Mesenchymal stem cell (in vitro differentiated cells and primary cell): ENCODE results near the gene FOXC1.

ENCODE experiments used
- DNase-seq: peaks from one replicate; pipeline ENCODE4 v3.0.0-alpha.2; 2013
- H2AFZ ChIP-seq: one replicate; pipeline ENCODE4 v1.6.1; 2013; ENCODE audit warnings: low read depth, mild to moderate bottlenecking, control low read depth, inconsistent platforms, low read length, moderate library complexity
- H2AK5ac ChIP-seq: 2 replicates; pipeline ENCODE4 v1.6.1; 2013; ENCODE audit warnings: low read length, moderate library complexity, mild to moderate bottlenecking, inconsistent platforms; ENCODE audit not compliant: severe bottlenecking
- H2BK120ac ChIP-seq: one replicate; pipeline ENCODE4 v1.6.1; 2013; ENCODE audit warnings: low read depth, mild to moderate bottlenecking, inconsistent platforms, low read length, moderate library complexity
- H2BK12ac ChIP-seq, 2 experiments: one replicate each; pipeline ENCODE4 v1.6.1; 2013; ENCODE audit warnings: inconsistent platforms in 2 of 2, low read length in 2 of 2, mild to moderate bottlenecking in 2 of 2, moderate library complexity in 2 of 2, control low read depth in 1 of 2
- H2BK15ac ChIP-seq: one replicate; pipeline ENCODE4 v1.6.1; 2013; ENCODE audit warnings: mild to moderate bottlenecking, low read depth, inconsistent platforms; ENCODE audit not compliant: poor library complexity, severe bottlenecking
- H2BK5ac ChIP-seq: 2 replicates; pipeline ENCODE4 v1.6.1; 2013; ENCODE audit warnings: low read depth, mild to moderate bottlenecking, low read length, control low read depth, inconsistent platforms; ENCODE audit not compliant: poor library complexity, severe bottlenecking
- H3K14ac ChIP-seq, 2 experiments: one replicate each; pipeline ENCODE4 v1.6.1; 2013; ENCODE audit warnings: inconsistent platforms in 2 of 2, low read length in 2 of 2, control low read depth in 1 of 2, mild to moderate bottlenecking in 1 of 2, moderate library complexity in 1 of 2
- H3K18ac ChIP-seq, 2 experiments: one replicate each; pipeline ENCODE4 v1.6.1; 2013; ENCODE audit warnings: inconsistent platforms in 2 of 2, low read length in 2 of 2, control low read depth in 1 of 2, low read depth in 1 of 2, mild to moderate bottlenecking in 1 of 2
- H3K23ac ChIP-seq, 2 experiments: one replicate each; pipeline ENCODE4 v1.6.1; 2013; ENCODE audit warnings: inconsistent platforms in 2 of 2, low read length in 2 of 2, mild to moderate bottlenecking in 2 of 2, moderate library complexity in 2 of 2, control low read depth in 1 of 2
- H3K27ac ChIP-seq: 2 replicates; pipeline ENCODE4 v1.5.1; 2013; ENCODE audit warnings: mild to moderate bottlenecking, moderate library complexity, low read length, control low read depth, inconsistent platforms; ENCODE audit not compliant: poor library complexity, severe bottlenecking
- H3K27me3 ChIP-seq, 2 experiments: 2 replicates each; pipeline versions ENCODE4 v1.6.1 to v1.7.0; 2013; ENCODE audit warnings: low read length in 2 of 2, mild to moderate bottlenecking in 2 of 2, moderate library complexity in 2 of 2, control low read depth in 1 of 2, inconsistent platforms in 1 of 2; ENCODE audit not compliant: control insufficient read depth in 1 of 2, insufficient read depth in 1 of 2
- H3K36me3 ChIP-seq, 2 experiments: 2 replicates each; pipeline versions ENCODE4 v1.6.1 to v1.7.0; 2013; ENCODE audit warnings: low read length in 2 of 2, control low read depth in 1 of 2, inconsistent platforms in 1 of 2, low read depth in 1 of 2, mild to moderate bottlenecking in 1 of 2; ENCODE audit not compliant: insufficient read depth in 2 of 2, control insufficient read depth in 1 of 2
- H3K4ac ChIP-seq, 2 experiments: one replicate each; pipeline ENCODE4 v1.6.1; 2013; ENCODE audit warnings: inconsistent platforms in 2 of 2, low read length in 2 of 2, mild to moderate bottlenecking in 2 of 2, moderate library complexity in 2 of 2, control low read depth in 1 of 2, low read depth in 1 of 2
- H3K4me1 ChIP-seq: 2 replicates; pipeline ENCODE4 v1.6.1; 2013; ENCODE audit warnings: low read depth, low read length, control low read depth; ENCODE audit not compliant: control insufficient read depth, insufficient read depth
- H3K4me2 ChIP-seq: 2 replicates; pipeline ENCODE4 v1.6.1; 2013; ENCODE audit warnings: low read length, mild to moderate bottlenecking, inconsistent platforms; ENCODE audit not compliant: poor library complexity, severe bottlenecking
- H3K4me3 ChIP-seq, 2 experiments: 2 replicates each; pipeline versions ENCODE4 v1.5.1 to v1.7.0; 2013; ENCODE audit warnings: low read length in 2 of 2, mild to moderate bottlenecking in 2 of 2, control low read depth in 1 of 2, low read depth in 1 of 2; ENCODE audit not compliant: insufficient read depth in 1 of 2
- H3K79me1 ChIP-seq: replicated peaks from 2 replicates; pipeline ENCODE4 v1.6.1; 2013; ENCODE audit warnings: mild to moderate bottlenecking, control low read depth, low read length, inconsistent platforms; ENCODE audit not compliant: poor library complexity, severe bottlenecking
- H3K9ac ChIP-seq: 2 replicates; pipeline ENCODE4 v1.7.0; 2013; ENCODE audit warnings: mild to moderate bottlenecking, low read length, moderate library complexity
- H3K9me3 ChIP-seq: 2 replicates; pipeline ENCODE4 v1.7.0; 2013; ENCODE audit warnings: mild to moderate bottlenecking, low read length; ENCODE audit not compliant: control insufficient read depth
- H4K8ac ChIP-seq: one replicate; pipeline ENCODE4 v1.6.1; 2013; ENCODE audit warnings: inconsistent platforms, mild to moderate bottlenecking, low read length, moderate library complexity
- H4K91ac ChIP-seq: one replicate; pipeline ENCODE4 v1.6.1; 2013; ENCODE audit warnings: mild to moderate bottlenecking, low read length, inconsistent platforms
- WGBS: methylation state at CpG from one replicate; pipeline ENCODE4 v1.1.7; 2013; ENCODE audit warnings: mixed read lengths; 5-methylcytosine and 5-hydroxymethylcytosine counted together

FOXC1 gene

DNA sequence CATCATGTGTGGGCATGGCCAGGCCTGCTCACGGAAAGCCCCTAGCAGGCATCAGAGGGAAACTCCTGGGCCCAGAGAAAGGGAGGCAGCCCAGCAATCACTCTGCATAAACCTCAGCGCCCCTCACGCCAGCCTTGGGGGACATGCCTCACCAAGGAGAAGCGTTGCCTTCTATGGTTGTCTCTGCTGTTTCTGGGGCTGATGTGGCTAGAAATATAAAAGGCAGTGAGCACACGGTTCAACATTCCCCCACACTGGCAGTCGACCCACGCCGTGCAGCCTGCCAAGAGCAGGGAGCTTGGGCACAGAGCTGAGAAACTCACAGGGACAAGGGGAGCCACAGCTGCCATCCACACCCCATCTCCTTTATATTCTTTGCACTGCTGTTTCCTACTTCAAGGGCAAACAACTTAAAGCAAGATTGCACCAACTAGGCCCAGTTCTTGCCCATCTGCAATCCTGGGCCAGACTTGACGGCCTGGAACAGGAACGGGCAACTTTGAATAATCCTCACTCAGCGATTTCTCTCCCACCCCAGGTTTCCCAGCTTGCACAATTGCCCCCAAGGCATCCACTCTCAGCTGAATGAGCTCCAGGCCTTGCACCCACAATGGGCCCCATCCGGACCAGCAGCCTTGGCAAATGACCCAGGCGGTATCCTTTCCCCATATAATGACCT is 35.5 kb upstream of the FOXC1 start:
- H2BK120ac ChIP-seq: no peak overlapping the region
- no peak overlapping the region for H3K4ac ChIP-seq
- no peak overlapping the region for H4K91ac ChIP-seq
- no peak for DNase-seq
- no peak overlapping the region for H3K4me3 ChIP-seq
- peaks cover 10% of the 10 kb centered on the region for H3K9me3 ChIP-seq
- H3K23ac ChIP-seq: no peak overlapping the region
- H3K18ac ChIP-seq: no peak overlapping the region
- 81% methylated on average over 13 of the region's 13 CpGs for WGBS
- no peak overlapping the region for H4K8ac ChIP-seq
- H2BK12ac ChIP-seq: no peak overlapping the region
- H2BK5ac ChIP-seq: no peak overlapping the region
- H3K27ac ChIP-seq: no peak overlapping the region
- no peak overlapping the region for H3K4me2 ChIP-seq
- H3K9ac ChIP-seq: no peak overlapping the region
- no peak overlapping the region for H3K14ac ChIP-seq
- peaks cover 10 to 15% of the 10 kb centered on the region in 2 experiments for H3K27me3 ChIP-seq
- no peak overlapping the region for H2BK15ac ChIP-seq
- no peaks in the 10 kb centered on the region for H3K36me3 ChIP-seq
- H3K4me1 ChIP-seq: peaks cover 9% of the 10 kb centered on the region
- H3K79me1 ChIP-seq: no peaks in the 10 kb centered on the region
- no peak overlapping the region for H2AFZ ChIP-seq
- no peak overlapping the region for H2AK5ac ChIP-seq

DNA sequence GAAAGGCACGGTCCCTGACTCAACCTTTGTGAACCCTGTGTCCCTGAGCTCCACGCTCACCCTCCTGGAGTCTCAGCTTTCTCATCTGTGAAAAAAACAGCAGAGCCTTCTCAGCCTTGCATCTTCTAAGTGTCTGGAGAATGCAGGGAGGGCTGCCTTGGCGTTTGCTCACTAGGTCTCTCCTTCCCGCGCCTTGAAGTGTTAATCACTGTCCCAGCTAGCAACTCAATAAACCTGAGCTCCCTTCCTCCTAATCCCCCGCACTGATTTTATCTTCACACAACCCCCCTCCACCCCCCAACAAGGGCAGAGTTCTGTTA is 34.9 kb upstream of the FOXC1 start:
- whole genome bisulfite sequencing: 20% methylated on average over 6 of the region's 6 CpGs
- Histone ChIP-seq H3K4me3 (no peak overlapping the region), H2BK15ac (no peak overlapping the region), H2BK5ac (no peak overlapping the region), H3K23ac (no peak overlapping the region), H3K18ac (no peak overlapping the region), H3K9ac (no peak overlapping the region), H4K8ac (no peak overlapping the region), H3K79me1 (no peaks in the 10 kb centered on the region), H4K91ac (no peak overlapping the region), H2AK5ac (no peak overlapping the region), H3K36me3 (no peaks in the 10 kb centered on the region), H3K27me3 (peaks cover 10 to 19% of the 10 kb centered on the region in 2 experiments), H3K4ac (no peak overlapping the region), H2BK12ac (no peak overlapping the region), H3K14ac (no peak overlapping the region), H3K9me3 (peaks cover 10% of the 10 kb centered on the region), H2BK120ac (no peak overlapping the region), H3K4me1 (peaks cover 9% of the 10 kb centered on the region), H2AFZ (no peak overlapping the region), H3K27ac (no peak overlapping the region), H3K4me2 (no peak overlapping the region)
- no peak for DNase-seq

DNA sequence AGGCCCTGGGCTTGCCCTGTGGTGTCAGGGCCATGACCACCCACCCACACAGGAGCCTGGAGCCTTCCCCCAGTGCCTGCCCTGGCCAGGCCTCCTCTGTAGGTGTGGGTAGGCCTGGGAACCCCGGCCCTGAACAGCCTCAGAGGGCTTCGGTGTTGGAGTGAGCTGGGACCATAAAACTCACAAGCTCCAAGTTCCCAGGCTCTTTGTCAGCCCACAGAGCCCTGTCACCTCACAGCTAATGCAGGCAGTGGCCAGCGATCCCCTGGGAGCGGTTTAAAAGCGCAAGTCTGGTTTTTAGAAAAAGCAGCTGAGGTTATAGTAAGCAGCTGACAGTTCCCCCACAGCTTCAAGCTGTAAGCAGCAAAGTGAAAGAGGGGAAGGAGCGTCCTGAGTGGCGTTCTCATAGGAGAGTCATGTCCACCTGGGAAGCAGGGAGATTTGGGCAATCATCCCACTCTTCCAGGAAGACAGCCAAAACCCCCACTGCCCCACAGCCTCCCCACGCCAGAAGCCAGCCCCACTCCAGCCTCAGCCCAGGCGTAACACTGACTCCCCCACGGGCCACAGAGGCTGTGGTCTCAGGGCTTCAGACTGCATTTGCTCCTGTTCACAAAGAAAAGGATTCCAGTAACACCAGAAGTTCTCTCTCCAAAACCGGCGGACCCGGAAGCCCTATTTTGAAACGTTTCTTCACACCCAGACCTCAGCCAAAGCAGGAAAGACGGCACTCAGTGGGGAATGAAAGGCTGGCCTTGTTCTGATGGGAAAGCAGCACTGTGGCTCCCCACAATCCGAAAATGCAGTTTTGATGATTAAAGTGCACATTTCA is 34.3 kb upstream of the FOXC1 start:
- H4K91ac ChIP-seq: no peak overlapping the region
- H2AFZ ChIP-seq: no peak overlapping the region
- no peak overlapping the region for H3K27ac ChIP-seq
- peak overlapping the region; percentile 56 for H3K9ac ChIP-seq
- H2BK5ac ChIP-seq: no peak overlapping the region
- H2BK120ac ChIP-seq: no peak overlapping the region
- no peak overlapping the region for H2AK5ac ChIP-seq
- peaks cover 10 to 19% of the 10 kb centered on the region in 2 experiments for H3K27me3 ChIP-seq
- no peaks in the 10 kb centered on the region for H3K79me1 ChIP-seq
- no peak overlapping the region for H3K4ac ChIP-seq
- peak overlapping the region in 1 of 2 experiments; percentile 46 for H3K4me3 ChIP-seq
- H4K8ac ChIP-seq: no peak overlapping the region
- no peak overlapping the region for H3K18ac ChIP-seq
- WGBS: 15% methylated on average over 13 of the region's 16 CpGs
- no peak overlapping the region for H3K14ac ChIP-seq
- peaks cover 5% of the 10 kb centered on the region for H3K9me3 ChIP-seq
- H2BK15ac ChIP-seq: no peak overlapping the region
- no peak overlapping the region for H2BK12ac ChIP-seq
- peaks cover 9% of the 10 kb centered on the region for H3K4me1 ChIP-seq
- no peaks in the 10 kb centered on the region for H3K36me3 ChIP-seq
- no peak overlapping the region for H3K23ac ChIP-seq
- peak; percentile 34 for DNase-seq
- no peak overlapping the region for H3K4me2 ChIP-seq

DNA sequence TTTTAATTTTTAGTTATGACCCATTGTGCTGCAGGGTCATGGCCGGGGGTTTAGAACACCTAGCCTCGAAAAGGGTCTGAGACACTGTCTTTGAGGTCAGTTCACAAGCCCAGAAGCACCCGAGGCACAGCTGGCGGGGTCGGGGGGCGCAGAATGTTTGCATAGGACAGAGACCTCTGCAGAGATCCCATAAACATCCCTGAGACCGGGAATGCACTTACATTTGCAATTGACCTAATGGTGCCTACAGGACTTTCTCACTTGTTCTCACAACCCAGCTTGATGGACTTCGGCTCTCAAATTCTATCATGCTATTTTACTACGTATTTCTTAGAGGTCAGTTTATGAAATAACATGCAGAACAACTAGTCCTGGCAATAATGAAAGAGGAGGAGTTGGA is 33.5 kb upstream of the FOXC1 start:
- Histone ChIP-seq H3K4me2 (no peak overlapping the region), H3K14ac (no peak overlapping the region), H2BK15ac (no peak overlapping the region), H2AK5ac (no peak overlapping the region), H2BK5ac (no peak overlapping the region), H3K4me3 (no peak overlapping the region), H3K27me3 (peaks cover 10 to 19% of the 10 kb centered on the region in 2 experiments), H3K9ac (peak overlapping the region; percentile 56), H2BK12ac (no peak overlapping the region), H3K4ac (no peak overlapping the region), H2BK120ac (no peak overlapping the region), H2AFZ (no peak overlapping the region), H3K79me1 (no peaks in the 10 kb centered on the region), H4K8ac (no peak overlapping the region), H3K4me1 (peaks cover 9% of the 10 kb centered on the region), H3K9me3 (no peaks in the 10 kb centered on the region), H3K23ac (no peak overlapping the region), H3K27ac (no peak overlapping the region), H4K91ac (no peak overlapping the region), H3K18ac (no peak overlapping the region), H3K36me3 (no peaks in the 10 kb centered on the region)
- WGBS: 60% methylated on average over 8 of the region's 9 CpGs
- DNase-seq: no peak
